Endometrial microvascular endothelial cells (primary cell): Measurements from ENCODE around the gene COPB2. TPM values are rescaled to one million over a fixed set of nuclear protein-coding genes. Genes with fewer than 3 reads are reported as not detected.

Experiments
- in situ Hi-C: cut with HindIII; loops from 2 replicates; pipeline ENCODE4 v1.10.0; 2017; ENCODE audit warnings: low sequenced_read_pairs, low pct_unique_long_range_greater_than_20kb; ENCODE audit errors: inconsistent ontology term
- total RNA-seq: library from RNA; depleted of rRNA; stranded (reverse); fragments of >200 nt; gene quantifications from one replicate; pipeline ENCODE4 v1.2.3, GENCODE V29; 2015; ENCODE audit errors: inconsistent ontology term

The COPB2 gene
- total RNA-seq, 1 donor from 2014 or later, result 166 TPM

DNA sequence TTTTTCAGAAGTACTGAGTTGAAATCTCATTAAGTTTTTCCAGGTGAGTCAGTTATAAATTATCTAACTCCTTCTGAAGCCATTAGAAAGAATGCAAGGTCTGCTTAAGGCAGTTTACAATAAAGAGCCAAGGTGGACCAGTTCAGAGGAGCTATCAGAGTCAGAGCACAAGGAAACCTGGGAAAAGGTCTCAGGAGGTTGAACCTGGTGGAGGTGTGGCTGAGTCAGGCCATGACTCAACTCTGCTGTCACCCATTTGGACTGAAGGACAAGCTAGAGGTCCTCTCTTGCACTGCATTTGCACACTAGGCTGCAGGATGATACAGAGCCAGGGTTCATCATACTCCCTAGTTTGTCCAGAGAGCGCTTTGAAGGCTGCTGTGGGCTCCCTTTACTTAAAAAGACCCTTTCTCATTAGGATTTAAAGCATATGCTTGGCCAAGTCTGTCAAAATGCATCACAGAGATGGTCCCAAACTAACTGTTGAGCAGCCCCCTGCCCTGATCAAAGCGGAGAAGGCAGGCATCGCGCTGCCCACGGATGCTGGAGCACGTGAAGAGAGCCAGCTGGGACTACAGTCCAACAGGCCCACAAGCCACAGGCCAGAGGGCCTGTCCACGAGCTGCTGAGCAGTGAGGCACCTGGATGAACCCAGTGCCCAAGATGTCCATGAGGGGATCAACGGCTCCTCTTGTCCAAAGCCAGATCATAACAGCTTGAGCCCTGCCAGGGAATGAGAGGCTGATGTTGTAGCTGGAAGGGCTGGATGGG, 71.6 kb downstream of the COPB2 start:
- in situ Hi-C loops, result no loop called here

DNA sequence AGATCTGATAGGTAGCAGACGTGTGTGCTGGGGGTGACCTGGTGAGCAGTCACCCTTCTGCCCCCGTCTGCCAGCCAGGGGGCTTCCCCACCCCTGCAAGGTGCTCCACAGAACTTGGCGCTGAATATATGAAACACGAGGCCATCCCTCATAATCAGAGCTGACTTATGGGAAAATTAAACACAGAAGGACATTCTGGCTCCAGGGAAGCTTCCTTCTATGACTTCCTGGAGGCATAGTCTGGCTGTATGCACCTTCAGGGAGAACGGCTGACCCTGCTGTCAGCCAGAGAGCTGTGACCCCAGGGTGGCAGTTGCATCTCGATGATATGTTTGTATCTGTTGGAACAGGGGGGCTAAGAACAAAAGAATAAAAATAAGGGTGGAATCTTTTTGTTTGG, 72.2 kb downstream of the COPB2 start:
- in situ Hi-C loops, result no loop called here

DNA sequence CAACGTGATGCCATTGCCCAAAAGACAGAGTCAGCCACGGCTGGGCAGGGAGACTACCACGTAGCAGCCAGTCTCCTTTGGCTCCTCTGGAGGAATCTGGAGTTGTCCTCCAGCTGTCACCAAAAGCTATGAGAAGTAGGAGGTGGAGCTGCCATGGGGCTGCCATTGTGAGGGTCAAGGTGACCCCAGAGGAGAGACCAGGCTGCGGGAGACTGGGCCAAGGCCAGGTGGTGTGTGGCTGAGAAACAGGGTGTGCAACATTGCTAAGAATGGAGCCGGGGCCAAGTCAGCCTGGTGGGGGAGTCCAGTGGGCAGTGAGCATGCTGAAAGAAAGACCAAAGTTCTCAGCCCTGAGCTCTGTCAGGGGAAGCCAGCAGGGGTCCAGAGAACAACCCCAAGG, 75.5 kb downstream of the COPB2 start:
- in situ Hi-C loops, result no loop called here

DNA sequence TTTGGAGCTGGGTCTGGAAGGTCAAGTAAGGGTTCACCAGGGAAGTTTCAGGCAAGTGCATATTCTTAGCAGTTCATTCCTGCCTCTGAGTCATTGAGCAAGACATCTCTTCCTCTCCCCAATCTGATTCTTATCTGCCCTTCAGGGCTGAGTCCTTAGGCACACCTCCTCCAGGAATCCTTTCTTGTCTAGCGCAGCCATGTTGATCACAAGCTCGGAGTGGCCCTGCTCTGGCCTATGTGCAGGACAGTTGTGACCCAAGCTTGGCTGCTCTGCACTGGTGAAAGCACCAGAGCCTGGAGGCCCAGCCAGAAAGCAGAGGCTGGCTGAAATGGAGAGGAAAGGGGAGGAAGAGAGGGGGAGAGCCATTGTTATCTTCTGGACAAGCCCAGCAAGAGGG, 76.5 kb downstream of the COPB2 start:
- in situ Hi-C loops, result no loop called here

DNA sequence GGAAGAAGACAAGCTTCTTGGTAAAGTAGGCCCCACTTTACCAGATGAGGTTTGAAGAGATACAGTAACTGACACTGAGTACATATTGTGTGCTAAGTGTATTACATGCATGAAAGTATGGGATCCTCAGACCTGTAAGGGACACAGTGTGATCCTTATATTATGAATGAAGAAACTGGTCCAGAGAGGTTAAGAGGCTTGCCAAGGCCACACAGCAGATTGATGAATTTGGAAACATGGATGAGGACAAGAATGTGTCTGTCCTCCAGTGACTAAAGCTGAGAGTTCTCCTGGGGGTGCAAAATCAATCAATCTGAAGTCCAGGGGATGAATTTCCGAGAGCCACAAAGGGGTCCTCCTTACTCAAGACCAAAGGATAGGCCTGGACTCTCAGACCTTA, 77.0 kb downstream of the COPB2 start:
- in situ Hi-C loops, result no loop called here

DNA sequence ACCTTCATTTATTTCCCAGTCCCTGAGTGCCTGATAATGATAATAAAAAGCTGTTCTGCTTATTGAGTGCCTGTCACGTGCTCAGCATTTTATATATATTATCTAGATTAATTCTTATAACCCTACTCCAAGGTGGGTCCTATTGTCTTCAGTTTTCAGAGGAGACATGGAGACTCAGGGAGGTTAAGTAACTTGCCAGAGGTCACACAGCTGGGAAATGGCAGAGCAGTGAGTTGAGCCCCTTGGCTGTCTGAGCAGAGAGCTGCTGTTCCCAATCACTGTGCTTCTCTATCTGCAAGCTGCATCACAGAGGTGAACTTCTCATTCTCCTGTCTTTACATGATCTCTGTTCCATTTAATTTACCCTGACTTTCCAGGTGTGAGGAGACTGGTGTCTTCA, 77.9 kb downstream of the COPB2 start:
- in situ Hi-C loops, result no loop called here

DNA sequence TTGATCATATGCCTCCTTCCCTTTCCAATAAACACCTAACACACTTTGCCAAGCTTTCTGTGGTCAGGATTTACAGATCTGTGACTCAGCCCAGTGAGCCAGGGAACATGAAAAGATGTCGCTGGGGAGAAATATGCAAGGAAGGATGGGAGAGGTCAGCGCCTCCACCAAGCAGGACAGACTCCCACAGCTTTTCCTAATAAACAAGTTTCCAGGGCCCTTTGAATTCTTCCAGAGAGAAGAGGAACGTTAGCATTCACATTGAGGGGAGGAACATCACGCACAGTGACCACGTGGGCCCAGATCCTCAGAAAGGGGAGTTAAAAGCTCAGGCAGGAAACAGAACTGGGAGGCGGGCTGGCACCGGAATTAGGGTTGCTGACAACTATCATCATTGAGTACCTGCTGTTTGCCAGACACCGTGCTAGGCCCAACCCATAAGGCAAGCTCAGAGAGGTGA, 78.9 kb downstream of the COPB2 start:
- in situ Hi-C loops, result no loop called here

DNA sequence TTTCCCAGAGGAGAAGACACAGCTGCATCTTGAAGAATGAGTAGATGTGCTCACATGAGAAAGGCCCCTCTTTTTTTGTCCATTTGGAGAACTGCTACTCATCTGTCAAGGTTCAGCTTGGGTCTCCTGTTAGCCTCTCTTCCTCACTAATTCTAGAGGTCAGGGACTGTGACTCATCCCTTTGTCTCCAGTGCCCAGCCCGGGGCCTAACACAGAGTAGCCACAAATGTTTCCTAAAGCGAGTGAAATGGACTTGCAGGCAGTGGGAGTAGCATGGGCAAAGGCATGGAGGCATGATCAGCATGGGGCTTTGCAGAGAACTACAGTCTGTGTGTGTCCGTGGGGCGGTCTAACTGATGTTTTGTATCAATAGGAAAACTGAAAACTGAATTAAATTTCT, 79.6 kb downstream of the COPB2 start:
- in situ Hi-C loops, result no loop called here

DNA sequence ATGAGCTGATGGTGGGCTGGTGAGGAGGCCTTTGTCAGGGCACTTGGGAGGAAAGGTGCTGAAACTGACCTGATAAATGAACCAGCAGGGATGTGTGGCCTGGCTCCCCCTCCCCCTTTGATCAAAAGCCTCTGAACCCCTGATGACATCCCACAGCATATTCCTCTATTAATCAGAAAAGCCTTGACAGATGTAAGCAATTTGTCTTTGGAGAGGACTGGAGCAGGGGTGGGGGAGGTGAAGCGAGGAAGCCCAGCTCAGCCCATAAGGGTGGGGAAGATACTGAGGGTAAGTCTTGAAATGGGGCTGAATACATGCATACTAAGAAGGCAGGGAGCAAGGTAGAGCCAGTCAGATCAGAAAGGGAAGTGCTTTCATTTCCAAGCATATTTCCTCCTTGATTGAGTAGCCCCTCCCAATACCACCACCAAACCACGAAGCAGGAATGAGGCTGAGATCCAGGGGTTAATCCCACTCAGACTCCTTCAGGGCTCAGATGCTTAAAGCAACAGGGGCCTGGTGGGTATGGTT, 80.3 kb downstream of the COPB2 start:
- in situ Hi-C loops, result no loop called here

DNA sequence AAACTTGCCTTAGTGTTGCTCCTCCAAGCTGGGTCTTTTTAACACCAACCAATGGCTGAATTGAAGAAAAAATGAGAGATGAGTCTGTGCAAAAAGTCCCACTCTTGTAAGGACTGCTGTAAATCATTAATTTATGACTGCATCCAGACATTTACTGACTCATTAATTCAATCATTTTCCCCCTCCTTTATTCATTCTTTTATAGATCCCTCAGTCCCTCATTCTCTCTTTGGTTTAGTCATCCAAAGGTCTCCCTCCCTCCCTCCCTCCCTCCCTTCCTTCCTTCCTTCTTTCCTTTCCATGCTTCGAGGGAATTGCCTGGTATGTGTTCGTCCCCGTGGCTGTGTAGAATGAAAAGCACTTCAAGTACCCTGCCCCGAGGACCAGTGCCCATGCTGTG, 80.9 kb downstream of the COPB2 start:
- in situ Hi-C loops, result no loop called here

DNA sequence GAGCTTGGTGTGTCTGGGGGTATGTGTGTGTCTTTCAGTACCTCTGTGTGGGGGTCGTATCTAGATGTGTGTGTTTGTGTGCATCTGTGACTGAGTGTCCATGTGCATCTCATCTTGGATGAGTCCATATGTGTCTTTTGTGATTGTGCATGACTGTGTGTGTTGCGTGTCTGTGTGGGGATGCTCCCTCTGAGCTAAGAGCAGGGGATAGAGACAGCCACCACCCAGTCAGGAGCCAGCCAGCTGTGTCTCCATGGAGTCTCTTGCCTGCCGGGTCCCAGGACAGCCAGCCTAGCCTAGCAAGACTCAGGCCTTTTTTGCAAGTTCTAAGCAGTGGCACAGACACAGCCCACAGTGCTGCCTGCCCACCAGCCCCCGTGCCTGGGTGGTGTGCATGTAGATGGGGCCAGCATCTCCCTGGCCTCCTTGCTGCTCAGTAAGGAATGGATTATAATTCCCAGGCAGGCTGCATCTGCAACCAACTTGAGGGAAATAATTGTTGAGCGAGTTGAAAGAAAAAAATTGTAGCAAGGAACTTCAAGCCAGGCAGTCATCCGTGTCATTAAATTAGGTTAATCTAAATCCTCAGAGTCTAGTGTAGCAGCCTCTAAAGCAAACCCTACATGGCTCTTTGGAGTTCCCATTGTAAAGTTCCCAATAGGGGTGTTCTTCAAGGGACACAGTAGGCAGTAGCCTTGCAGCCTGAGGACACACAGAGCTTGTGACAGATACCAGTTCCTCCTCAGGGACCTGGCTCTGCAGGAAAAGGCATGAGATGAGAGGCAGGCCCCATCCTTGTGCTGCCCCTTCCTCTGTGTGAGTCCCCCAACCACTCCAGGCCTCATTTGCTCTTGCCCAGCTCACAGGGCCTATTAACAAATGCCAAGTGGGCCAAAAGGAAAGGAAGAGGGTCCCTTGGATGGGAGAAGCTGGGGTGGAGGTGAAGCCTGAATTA, 81.6 kb downstream of the COPB2 start:
- in situ Hi-C loops, result no loop called here

Other genes starting within 250 kb of the COPB2 start
- 74.7 TPM for gene MRPS22, start 45.6 kb downstream of the COPB2 start, total RNA-seq
- gene RBP2, start 86.9 kb upstream of the COPB2 start, total RNA-seq, result not detected
- not detected for gene RBP1, start 150.1 kb upstream of the COPB2 start, total RNA-seq